Renal cortical epithelial cell (primary cell): ENCODE measurements around the gene SP6. TPM values are rescaled to one million over a fixed set of nuclear protein-coding genes. Genes with fewer than 3 reads are reported as not detected.
A peak's percentile ranks its signal among the peaks of the same experiment; 100 is the strongest.

ENCODE experiments used
- DNase-seq: peaks from one replicate; pipeline ENCODE4 v3.0.0-alpha.2; 2011; ENCODE audit warnings: low read depth
- total RNA-seq: library from RNA; depleted of rRNA; stranded (reverse); fragments of >200 nt; gene quantifications from 2 replicates; pipeline ENCODE4 v1.2.3, GENCODE V29; 2014

SP6 gene
- total RNA-seq, 1 donor from 2014 or later, result 1.2 TPM

DNA sequence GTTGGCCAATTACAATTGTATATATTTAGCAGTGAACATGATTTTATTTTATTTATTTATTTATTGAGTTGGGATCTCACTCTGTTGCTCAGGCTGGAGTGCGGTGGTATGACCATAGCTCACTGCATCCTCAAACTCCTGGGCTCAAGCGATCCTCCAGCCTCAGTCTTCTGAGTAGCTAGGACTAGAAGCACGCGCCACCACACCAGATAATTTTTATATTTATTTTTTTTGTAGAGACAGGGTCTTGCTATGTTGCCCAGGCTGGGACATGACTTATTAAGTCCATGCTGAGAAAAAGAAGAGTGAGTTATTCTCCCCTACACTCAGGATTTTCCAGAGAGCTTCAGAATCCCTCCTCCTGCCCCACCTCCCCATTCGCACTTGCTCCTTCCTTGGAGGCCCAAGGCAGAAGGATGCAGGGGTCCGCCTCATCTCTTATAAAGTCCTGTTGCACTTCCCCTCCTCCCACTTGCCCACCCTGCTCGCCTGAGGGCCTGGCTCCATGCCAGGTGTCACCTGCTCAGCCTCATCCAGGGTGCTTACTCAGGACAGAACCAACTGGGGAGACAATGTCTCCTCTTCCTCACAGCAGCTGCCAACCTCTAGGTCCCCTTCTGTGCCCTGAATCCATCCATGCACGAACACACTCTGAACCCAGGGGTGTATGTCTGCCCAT lies 29.0 kb upstream of the SP6 start:
- DNase-seq, result no peak

DNA sequence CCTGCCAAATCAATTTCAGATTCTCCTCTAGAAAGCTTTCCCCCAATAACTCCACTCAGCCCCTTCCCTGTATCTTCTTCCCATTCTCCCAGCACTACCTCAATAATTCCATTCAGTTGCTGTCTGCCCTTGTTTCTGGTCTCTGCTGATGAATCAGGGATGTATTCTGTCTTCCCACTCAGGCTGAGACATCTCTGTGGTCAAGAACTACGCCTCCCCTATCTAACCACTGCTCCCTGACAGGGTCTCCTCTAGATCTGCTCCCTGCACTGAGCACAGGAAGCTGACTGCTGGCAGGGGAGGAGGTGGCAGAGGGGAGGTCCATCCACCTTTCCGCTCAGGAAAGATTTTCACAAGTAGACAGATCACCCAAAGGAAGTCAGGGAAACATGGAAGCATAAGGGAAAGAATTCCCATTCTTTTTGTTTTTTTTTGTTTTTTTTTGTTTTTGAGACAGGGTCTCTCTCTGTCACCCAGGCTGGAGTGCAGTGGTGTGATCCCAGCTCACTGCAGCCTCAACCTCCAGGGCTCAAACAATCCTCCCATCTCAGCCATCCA lies 28.1 kb upstream of the SP6 start:
- peak; percentile 42 for DNase-seq

DNA sequence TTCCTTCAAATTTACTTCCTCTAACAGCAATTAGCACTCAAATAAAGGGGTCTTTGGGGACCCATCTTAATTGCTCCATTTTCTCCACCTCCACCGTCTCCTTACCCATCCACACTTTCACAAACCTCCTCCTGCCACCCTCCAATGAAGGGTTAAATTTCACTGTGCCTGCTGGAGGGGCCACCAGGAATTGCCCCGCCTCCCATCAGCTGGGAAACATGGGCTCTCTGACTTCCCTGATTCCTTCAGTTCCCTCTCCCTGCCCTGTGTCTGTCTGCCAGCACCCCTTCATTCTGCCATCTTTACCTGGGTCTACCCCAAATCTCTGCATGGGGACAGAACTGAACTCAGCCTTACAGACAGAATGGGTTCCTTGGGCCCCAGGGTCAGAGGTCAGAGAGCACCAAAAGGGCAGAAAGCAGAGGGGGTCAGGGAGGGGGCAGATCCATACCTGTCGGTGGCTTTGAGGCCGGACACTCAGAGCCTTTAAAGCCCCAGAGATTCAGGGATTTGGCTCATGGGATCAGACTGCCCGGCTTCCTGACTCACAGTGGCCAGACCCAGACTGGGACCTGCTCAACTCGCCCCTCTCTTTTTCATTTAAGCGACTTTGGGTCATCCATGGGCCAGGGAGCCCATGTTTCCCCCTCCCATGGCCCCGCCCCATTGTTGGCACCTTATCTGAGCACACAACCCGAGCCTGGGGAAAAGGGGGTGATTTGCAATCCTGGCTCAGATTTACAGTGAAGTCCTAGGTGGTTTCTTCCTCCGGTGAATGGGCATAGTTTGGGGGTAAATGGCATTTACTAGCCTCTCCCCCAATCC lies 27.5 kb upstream of the SP6 start:
- DNase-seq, result no peak

DNA sequence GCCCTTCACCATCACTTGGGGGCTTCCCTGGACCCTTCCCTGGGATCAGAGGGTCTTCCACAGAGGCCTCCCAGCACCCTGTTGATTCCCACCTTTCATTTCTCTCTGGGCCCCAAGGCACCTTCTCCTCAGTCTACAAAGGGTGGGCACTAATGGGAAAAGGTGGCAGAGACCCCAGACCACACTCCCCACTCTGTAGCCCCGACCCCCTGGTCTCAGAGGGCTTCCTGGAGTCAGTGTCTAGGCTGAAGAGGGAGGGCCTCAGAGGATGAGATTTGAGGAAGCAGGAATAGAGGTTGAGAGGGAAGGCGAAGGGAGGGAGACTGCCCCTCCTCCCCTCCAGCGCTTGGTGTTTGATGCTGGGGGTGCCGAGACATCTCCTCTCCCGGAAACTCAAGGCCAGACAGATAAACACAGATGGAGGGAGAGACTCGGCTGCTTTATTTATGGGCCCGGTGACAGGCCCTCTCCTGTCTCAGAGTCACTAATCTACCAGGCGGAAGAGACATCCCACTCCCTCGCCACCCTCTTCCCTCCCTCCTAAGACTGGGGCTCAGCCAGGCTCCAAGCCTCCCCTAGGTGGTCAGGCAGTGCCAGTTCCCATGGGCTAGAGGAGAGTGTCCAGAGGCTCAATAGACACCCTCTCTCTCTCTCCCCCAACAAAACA lies 26.5 kb upstream of the SP6 start:
- DNase-seq, result no peak

DNA sequence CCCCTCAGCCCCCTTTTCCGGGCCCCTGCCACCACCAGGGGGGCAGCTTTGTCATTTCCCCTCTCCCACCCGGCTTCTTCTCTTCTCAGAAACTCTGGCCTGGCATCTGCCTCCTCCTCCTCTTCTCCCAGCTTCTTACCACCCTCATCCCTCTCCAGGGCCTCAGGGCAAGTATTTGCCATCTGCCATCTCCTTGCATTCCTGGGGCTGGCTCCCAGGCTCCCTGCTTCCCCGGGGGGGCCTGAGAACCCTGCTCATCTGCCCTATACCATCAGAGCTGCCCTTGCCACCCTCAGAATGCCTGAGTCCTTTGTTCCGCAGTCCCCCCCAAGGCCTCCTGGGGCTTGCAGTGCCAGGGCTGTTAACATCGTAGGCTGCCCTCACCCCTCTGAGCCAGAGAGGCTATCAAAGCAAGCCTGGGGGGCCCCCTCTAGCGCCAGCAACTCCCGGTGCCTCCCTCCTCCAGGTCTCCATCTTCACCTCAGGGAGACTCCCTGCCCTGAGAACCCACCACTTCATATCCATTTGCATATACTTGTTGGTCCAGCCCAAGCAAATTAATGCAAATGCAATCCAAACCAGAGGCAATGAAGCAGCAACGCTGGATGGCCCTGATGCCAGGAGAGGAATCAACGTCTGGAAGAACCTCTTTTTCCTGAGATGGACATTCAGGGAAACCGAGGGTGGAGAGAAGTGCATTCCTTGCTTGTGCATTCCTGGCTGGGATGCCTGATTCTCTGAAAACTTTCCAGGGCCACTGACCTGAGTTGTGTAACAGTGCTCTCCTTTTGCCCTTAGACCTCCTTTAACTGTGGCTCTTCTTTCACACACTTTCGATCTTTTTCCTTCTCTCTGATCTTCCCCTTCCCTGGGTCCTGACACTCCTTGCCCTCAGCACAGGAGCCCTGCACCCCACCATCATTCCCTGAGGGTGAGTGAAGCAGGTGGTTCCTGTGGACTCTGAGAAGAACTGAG lies 24.3 kb upstream of the SP6 start:
- DNase-seq, result peak; percentile 32

DNA sequence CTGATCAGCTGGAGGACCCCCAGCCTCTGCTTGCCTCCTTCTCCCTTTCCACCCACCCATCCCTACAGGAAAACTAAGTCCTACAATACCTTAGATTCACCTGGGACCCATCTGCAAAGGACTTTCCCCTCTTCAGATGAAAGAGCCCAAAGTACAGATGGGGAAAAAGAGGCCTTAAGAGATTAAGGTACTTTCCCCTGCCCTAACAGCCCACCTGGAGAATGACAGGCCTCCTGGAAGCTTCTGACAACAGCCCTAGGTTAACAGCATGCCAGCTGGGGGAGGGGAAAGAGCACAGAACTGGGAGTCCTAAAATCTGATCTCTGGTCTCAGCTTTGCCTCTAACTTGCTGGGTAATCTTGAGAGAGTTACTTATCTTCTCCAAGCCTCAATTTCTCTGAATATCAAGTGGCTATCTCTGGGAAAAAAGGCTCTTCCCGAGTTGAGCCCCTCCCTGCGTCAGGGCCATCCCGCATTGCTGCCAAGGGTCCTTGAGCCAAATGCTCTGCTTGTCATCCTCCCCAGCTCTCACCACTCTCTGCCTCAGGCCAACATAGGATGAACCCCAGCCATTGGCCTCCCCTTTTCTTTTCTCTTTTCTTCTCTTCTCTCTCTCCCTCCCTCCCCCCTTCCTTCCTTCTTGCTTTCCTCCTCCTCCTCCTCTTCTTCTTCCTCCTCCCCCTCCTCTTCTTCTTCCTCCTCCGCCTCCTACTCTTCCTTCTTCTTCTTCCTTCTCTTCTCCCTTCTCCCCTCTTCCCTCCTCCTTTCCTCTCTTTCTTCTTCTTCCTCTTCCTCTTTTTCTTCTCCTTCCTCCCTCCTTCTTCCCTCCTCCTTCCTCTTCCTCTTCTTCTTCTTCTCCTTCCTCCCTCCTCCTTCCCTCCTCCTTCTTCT lies 22.5 kb upstream of the SP6 start:
- no peak for DNase-seq

DNA sequence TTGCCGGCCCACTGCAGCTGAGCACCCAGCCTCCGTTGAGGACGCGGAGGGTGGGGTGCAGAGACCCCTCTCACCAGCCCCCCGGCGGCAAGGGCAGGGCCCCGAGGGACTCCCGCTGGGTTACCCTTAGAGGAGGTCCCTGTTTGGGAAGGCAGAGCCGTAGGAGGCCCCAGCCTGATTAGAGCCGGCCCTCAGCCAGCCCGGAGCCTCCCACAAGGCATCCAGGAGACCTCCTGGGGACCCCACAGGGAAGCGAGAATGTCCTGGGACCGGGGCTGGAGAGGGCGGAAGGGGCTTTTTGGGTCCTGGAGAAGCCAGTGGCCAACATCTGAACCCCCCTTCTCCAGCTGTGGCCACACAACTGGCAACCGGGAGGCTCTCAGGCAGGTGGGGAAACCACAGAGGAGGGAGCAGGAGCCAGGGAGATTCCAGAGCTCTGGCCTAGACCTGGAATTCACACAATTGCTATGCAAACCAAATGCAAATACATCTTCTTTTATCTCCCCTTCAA lies 21.7 kb upstream of the SP6 start:
- DNase-seq, result no peak

DNA sequence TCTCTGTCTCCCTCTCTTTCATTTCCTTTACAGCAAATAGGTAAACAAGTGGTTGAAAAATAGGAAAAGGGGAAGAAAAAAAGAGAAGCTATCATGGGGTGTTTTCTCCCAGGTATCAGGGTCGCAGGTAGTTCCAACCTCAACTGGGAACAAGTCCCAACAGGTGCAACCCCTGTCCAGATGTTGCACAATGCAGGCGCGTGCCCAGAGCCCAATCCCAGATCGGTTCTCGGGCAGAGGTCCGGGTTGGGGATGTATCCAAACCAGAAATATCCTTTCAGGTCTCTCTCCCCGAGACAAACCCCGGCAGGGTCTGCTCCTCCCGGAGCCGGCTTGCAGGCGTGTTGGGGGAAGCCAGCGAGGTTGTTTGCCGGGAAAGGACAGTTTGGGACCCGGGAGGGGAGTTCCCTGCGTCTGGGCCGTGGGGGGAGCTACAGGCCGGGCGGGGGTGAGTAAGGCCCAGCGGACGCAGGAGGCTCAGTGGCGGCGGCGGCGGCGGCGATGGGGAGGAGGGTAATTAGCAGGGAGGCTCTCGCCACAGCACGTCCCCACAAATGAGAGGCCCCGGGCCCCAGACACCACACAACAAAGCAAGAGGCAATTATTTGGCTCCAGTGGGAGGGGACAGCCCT lies 21.2 kb upstream of the SP6 start:
- no peak for DNase-seq

DNA sequence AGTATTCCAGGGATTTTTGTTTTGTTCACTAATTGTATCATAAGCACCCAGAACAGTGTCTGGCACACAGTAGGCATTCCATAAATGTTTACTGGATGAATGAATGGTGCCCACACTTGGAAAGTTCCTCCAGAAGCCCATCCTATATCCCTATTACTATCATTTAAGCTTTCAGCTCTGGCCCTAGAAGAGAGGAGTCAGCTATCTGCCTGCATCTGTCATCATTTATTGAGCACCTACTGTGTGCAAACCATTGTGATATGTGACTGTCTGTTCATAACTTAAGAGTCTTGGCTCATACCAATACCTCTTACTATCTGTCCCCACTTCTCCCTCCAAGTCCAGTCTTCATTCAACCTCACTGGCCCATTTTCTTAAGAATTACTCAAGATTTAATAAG lies 20.1 kb upstream of the SP6 start:
- DNase-seq, result no peak

DNA sequence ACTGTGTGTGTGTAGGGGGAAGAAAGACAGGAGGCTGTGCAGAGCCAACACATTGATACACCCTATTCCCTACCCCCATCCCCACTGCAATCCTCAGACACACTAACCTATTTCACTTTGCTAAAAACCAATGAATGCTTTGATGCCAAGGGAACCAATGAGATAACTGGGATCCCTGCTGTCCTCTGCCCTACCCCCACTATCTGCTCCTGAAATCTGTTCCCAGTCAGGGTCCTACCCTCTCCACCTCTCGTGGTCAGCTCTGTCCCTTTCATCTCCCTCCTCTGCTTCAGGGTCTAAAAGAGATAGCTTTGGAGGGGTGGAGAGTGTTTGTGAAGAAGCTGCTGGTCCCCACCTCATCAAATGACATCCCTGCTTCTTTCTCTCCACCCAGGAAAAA lies 19.1 kb upstream of the SP6 start:
- DNase-seq, result no peak

DNA sequence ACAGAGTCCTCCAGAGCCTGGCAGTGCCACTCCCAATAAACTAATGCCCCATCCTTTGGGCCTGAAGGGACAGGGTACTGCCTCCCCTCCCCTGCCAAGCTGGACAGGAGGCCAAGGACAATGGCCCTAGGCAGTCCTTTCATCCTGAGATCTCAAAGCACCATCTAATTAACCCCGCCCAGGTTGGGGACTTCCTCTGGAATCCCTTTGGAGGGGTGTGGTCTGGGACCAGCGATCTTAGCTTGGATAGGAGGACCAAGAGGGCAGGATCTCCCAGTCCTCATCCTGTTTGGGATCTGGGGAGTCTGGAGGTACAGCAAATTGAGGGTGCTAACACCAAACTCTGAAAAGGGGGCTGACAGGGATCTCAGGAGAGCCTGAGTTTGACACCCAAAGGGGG lies 18.2 kb upstream of the SP6 start:
- no peak for DNase-seq

DNA sequence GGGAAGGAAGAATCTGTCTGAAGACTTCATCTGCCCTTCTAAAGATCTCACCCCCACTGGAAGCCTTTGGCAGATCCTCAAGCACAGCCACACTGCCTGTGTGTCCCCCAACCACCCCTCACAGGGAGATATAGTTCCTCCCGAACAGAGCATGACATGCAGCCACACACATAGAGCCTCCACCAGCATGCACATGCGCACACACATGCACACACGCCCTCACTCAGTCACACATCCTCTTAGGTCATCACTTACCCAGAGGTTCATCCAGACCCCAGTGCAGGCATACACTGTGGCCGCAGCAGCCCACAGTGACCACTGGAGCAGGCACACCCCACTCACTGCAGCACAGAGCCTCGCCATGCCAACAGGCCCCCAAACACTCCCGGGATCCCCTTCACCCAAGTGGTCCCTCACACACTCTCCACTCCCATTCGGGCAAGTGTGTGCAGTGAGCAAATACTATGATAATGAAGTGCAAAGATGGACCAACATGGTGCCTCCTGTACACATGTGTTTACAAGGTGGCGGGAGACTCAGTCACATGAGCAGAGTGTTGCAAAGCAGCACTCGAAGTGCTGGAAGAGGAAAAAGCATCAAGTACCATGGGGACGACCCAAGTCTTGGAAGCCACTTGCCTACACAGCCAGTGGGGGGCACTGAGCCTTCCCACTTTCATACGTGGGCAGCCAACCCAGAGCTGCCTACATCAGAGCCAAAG lies 17.0 kb upstream of the SP6 start:
- no peak for DNase-seq

DNA sequence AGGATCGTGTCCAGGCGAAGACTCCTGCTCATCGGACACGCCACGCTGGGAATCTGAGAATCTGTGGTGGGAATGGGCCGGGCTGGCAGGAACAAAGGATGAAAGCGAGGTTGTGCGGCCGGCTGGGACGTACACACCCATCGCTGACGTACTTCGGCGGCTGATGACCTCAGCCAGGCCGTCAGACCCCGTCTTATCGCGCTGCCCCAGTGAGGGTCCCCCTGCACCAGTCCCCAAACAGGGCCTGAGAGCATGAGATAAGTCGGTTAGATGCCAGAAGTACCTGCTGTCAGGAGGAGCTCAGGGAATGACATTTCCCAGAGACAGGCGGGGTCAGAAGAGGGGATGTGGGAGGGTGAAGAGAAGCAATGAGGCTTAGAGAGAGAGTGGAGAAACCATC lies 16.0 kb upstream of the SP6 start:
- no peak for DNase-seq

DNA sequence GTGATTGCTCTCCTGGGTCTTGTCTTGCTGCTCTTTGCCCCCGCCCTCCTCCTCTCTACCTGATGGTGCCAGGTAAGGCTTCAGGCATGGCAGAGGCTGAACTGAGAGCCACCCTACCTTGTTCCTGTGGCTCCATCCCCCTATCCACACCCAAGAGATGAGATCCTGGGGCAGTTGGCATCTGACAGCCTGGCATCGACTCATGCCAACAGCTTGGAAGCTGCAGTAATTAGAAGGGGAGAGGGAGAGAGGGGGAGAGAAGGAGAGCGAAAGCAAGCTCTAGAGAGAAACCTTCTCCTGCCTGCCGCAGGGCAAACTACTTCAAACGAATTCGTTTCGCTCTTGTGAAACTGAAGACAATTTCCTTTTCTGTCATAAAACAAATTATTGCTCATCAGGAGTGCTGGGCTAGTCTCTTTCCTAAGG lies 13.8 kb upstream of the SP6 start:
- peak; percentile 59 for DNase-seq

DNA sequence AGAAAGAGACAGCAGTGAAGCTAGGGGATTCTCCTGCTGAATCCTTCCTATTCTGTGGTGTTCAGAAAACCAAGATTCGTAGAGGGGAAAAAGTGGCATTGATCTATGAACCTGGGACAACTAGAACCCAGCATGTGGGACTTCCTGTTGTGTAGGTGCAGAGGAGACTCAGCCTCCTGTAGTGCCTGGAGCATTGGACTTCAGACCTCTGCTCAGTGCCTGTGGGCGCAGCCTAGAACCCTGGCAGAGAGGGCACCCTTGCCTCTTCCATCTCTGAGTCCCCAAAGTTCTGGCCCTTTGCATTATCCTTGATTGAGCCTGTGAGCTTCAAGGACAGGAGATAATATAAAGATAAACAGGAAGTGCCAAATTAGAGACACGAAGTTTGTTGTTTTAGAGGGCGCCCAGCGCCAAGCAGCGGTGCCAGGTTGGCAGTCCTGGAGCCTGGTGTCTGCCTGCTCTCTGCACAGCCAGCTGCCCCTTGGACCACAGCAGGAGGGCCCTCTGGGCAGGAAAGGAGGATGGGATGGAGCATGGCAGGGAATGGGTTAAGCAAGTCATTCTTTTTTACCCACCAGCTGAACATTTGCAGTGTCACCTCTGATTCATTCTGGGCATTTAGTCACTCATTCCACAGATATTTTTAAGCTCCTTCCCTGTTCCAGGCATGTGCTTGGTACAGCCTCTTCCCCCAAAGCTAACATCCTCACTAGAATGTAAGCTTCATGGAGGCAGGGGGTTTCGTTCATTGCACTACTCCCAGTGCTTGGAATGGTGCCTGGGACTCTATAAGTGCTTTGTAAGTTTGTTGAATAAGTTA lies 11.9 kb upstream of the SP6 start:
- DNase-seq, result peak; percentile 87

DNA sequence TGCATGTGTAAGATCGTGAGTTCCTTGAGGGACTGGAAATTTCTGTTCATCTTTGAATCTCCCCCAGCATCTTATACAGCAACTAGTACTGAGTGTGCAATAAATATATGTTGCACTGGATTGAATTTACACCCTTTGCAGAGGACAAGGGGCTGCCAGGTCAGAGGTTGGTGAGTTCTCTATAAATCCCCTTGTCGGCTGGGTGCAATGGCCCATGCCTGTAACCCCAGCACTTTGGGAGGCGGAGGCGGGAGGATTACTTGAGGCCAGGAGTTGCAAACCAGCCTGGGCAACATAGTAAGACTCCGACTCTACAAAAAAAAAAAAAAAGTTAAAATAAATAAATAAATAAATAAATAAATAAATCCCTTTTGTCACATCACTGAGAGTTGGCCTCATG lies 9.4 kb upstream of the SP6 start:
- DNase-seq, result no peak

DNA sequence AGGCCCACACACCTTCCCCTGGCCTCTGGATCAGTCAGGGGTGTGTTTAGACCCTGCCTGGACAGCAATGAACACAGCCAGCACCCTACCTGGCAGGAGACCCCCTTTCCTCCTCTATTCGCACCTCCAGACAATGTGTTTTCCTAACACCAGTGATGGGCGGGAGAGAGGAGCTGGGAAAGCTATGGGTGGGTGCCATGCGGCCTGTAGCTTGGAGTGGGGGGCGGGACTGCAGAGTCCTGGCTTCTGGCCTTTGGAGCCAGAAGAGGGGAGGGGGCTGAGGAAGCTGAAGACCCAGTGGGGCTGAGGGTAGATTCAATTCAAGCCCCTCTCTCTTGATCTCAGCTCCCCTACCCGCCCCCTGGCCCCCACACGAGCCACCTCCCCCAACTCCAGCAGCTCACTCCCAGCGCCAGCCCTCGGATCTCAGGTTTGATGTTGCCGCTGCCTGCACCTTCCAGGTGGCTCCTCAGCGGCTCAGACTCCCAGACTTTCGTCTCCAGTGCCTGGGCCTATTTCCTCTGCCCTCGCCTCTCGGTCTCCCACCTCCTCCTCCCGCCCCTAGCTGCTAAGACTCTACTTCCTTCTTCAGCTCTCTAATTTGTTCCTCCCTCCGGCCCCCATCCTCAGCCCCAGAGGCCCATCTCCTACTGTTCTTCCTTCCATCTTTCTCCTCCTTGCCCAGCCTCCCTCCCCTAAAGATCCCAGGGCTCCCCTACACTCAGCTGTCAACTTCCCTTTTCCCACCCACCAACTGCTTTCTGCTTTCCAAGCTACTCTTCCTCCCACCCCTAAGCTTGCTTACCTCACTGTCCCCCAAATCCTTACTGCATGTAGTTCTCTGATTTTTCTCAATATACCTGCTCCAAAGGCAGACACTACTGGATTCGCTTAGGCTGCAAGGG lies 6.8 kb upstream of the SP6 start:
- DNase-seq, result no peak
